ENCODE results near the gene ROGDI.
A peak's percentile ranks its signal among the peaks of the same experiment; 100 is the strongest.

ROGDI gene, protein sequence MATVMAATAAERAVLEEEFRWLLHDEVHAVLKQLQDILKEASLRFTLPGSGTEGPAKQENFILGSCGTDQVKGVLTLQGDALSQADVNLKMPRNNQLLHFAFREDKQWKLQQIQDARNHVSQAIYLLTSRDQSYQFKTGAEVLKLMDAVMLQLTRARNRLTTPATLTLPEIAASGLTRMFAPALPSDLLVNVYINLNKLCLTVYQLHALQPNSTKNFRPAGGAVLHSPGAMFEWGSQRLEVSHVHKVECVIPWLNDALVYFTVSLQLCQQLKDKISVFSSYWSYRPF

DNA sequence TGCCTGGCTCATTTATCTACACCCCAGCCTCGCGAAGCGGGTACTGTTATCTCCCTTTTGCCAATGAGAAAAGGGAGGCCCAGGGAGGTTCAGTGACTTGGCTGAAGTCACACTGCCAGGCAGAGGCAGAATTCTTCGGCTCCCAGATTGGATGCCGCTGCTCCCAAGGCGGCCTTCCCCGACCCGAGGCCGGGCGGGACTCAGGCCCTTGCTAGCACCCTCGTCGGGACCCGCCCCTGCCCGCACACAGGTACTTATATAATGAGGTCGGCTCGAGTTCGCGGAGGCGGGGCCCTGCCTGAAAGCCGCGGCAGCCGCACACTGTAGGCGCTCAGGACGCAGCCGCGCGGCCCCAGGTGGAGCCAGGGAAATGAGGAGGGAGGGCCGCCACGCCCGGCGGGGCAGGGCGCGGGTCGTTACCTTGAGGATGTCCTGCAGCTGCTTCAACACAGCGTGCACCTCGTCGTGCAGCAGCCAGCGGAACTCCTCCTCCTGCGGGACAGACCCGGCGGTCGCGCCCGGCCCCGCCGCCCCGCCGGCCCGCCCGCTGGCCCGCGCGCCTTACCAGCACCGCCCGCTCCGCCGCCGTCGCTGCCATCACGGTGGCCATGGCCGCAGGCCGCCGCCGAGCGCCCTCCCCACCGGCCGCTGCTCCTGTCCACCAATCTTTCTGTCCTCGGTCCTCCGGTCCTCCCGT lies at the start of gene ROGDI:
TSS of gene ROGDI (minus strand) at position 672 of the 697 bp plus-strand sequence. CDS start at position 610, 62 bp downstream.
- DNase-seq, result peak; percentile 89 to 90

DNA sequence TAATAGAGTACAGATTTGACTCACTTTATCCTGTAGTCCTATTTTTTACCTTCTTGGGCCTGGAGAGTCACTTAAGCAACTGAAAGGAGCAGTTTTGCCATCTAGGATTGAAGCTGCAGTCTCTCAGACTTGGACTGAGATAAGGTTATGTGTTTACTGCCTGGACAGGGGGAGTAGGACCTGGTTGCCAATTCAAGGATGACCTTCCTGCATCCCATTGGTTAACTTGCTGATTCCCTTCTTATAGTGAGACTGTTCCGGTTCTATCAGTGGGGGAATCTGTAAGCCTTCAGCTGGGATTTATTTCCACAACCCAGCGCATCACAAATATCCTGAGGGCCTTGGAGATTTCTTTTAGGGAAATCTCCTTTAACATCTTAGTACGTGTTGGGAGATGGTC lies 47.8 kb upstream of the ROGDI start:
- no peak for DNase-seq

DNA sequence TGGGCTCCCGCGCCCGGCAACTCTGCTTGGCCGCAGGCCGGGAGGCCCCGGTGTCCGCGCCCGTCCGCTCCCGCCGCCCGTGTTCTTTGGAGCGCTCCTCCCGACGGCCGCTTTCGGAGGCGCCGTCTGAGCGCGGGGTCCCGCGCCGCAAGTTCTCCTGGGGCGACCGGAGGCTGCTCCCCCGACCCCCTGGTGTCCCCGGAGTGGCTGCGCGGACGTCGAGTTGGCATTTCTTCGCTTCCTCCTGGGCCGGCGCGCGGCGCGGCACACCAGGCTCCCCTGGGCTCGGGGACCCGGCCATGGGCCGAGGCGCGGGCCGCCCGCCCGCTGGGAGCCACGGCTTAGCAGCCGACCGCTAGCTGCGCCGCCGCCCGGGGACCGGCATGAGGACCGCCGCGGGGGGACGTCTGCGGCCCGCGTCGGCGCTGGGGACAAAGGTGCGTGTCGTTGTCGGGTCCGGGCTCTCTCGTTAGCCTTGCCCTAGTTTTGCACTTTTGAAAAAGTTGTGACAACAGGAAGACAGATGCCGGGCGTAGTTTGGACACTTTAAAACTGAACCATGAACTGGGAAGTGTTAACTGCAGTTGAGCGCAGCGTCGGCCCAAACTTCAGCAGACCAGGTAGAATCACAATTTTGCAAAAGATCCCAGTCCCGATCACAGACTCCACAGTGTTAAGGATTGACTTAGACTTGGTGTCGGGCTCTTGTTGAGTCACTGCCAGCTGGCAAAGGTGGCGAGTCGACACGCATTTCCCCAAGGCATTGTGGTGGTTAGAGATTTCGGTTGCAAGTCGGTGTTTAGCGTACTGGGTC lies 45.5 kb upstream of the ROGDI start:
- peak; percentile 37 to 47 for DNase-seq

DNA sequence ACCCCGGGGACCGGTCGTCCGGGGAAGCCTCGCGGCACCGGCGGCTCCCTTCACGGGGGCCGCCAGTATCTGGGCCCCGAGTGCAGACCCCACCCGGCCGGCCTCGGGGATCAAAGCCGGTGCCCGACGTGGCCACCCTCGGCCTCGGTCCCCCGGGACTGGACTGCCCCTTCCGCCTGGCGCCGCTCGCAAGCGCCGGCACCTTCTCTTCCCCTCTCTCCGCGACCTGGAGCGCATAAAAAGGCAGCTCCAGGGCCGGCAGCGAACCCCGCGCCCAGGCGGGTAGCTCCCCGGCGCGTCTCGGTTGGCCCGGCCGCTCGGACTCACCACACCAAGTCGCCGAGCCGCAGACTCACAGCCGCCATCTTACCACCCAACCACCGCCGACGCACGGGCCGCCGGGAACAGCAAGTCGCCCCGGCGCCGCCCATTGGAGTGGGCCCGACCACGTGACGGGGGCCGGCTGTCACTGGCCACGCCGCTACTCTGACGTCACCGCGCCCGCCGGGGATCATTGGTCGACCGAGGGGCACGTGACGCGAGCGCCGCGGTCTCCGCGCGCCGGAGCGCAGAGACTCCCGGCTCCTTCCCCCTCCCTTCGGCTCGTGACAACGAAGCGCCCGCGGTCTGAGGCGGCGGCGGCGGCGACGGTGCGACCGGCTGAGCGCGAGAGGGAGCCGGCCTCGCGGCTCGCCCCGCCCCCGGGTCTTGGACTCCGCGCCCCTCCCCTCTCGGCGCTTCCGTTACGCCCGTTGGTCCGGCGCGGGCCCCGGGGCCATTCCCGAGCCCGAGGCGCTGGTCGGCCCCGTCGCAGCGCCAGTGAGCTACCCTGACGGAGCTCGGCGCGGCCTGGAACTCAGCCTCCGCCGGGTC lies 44.7 kb upstream of the ROGDI start, which contains the start of the genes GLYR1 and UBN1:
TSS of gene GLYR1 (minus strand) at position 388 of the 873 bp plus-strand sequence. CDS start at position 365, 23 bp downstream.
TSS of gene UBN1 (plus strand) at position 581 of the 873 bp plus-strand sequence. CDS start 5,437 bp downstream, outside the sequence.
- peak; percentile 98 to 99 for DNase-seq

DNA sequence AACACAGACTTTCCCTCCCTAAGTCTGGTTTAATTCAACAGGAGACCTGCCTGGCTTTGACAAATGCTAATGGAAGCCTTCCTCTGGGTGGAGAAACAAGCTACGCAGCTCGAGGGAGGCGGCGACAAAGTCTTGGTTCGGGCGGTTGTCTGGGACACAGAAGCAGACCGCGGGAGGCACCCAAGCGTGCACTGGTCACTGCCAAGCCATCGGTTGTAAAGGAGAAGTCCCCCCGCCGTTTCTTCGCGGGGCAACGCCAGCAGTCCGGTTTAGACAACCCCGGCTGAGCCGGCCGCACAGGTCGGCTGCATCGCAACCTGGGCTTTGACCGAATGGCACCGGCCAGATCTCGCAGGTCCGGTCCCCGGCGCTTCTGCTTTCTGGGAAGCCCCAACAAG lies 44.1 kb upstream of the ROGDI start:
- DNase-seq, result peak; percentile 28 to 44

DNA sequence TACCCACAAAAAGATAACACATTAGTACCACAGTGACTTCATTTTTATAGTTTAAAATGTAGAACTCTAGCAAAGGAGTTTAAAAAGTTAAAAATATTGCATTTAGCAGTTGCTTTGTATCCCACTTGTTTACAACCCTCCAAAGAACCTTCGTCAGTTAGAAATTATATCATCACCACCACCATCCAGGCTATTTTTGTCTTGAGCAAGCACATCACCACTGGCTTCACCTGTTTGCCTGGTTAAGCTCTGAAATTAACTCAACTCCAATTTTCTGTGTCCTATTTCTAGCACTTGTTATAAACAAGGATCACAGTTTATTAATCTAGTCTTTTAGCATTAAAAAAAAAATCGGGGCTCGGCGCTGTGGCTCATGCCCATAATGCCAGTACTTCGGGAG lies 38.6 kb upstream of the ROGDI start:
- DNase-seq, result no peak

DNA sequence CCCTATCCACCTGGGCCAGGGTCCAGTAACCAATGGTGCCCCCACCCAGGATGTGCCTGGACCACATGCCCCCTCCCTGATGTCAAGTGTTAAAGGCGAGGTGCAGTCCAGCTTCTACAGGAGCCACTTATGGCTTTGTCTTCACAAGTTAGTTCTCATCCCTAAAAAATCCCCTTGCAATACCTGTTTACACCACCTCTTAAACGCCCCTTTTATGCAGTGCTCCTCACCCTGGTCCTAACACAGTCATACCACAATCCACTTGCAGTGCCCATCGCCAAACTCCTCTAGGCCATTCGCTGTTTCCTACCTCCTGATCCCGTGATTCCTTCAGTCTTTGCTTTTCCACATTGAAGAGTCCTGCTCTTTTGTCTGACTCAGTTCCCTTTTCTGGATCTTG lies 37.5 kb upstream of the ROGDI start:
- DNase-seq, result no peak

DNA sequence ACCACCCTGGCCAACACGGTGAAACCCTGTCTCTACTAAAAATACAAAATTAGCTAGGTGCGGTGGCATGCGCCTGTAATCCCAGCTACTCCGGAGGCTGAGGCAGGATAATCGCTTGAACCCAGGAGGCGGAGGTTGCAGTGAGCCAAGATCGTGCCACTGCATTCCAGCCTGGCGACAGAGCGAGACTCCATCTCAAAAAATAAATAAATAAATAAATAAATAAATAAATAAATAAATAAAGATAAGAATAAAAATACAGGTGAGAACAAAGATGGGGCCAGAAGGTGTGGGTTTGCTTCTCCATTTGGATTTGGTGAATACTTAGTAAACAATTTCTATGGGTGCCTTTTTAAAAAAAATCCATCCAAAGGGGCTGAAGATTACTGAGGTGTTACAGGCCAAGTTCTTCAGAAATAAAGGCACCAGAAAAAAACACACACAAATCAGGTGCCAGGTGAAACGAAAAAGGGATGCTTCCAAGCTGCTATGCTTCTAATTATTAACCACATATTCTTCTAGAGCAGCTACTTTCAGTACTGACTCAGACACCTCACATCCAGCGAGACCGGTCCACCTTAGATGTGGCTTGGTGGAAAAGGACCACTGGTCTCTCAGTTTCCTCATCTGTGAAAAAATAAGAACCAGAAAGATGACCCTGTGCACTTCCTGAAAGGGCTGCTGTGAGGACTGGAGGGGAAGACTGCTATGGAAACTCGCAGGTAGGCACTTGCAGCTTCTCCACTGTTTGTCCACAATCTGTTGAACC lies 35.5 kb upstream of the ROGDI start:
- no peak for DNase-seq

DNA sequence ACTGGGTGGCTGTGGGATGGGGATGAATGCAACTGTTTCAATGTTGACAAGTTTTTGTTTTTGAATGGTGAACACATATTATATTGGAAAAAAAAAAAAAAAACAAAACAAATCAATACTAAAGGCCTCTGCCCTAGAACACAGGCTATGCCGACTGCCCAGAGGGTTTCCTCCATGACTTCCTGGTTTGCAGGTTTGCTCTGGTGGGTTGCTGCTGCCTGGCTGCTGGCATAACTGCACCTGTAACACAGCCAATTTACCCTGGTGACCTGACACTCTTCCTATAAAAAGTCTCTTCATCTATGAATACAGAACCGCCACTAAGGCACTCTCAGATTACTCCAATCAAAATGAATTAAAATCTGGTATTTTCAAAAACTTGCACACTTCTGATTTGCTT lies 34.3 kb upstream of the ROGDI start:
- no peak for DNase-seq

DNA sequence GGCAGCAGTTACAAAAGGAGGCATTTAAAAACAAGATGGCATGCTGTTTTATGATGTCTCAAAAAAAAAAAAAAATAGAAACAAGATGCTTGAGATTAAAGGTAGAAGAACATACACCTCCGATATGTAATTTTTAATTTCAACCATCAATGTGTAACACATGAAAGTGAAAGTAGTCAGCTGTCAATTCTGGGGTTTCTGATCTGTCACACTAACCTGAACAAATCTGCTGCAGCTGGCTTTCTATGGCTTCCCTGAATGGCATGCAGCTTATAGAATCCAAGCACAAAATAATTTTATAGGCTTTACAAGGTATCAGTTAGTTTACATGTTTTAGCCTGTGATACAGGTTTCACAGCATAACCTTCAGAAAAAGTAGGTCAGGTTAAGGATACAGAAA lies 31.2 kb upstream of the ROGDI start:
- DNase-seq, result no peak

DNA sequence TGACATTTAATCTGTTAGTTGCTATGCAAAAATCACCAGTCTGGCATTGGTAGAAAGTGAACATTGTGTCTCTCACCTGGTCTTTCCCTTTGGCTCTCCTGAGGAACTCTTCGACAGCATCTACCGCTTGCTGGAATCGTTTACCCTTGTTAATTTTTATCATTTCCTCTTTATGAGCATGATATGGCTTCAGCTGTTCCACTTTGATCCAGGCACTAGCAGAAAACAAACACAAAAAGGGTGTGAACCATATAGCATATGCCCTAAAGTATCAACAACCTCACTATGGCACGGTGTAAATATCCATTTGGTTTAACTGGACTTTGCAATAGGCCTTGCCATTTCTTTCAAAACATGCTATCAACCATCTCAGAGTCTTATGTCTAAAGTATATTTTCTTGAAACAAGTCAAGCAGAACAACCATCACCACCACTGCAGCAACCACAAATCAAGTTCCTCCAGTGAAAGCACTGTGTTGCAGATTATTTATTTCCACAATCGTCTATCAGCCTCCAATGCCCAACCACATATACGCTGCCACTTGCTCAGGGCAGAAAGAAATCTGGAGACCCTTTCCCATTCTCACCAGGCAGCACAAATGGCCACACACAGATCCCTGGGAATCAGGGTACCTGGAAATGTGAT lies 30.4 kb upstream of the ROGDI start:
- DNase-seq, result no peak

DNA sequence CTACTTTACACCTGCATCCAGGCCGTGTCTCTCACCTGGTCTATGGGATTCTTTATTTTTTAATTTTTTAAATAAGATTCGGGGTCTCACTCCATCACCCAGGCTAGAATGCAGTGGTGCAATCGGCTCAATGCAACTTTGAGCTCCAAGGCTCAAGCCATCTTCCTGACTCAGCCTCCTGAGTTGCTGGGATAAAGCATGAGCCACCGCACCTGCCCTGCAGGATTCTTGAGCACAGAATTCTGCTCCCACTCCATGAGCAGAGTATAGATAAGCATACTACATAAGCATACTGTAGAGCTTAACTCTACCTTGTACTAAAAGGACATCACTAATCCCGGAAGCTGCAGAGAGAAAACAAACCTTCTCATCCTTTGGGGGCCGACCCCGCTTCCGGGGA lies 29.2 kb upstream of the ROGDI start:
- DNase-seq, result no peak

DNA sequence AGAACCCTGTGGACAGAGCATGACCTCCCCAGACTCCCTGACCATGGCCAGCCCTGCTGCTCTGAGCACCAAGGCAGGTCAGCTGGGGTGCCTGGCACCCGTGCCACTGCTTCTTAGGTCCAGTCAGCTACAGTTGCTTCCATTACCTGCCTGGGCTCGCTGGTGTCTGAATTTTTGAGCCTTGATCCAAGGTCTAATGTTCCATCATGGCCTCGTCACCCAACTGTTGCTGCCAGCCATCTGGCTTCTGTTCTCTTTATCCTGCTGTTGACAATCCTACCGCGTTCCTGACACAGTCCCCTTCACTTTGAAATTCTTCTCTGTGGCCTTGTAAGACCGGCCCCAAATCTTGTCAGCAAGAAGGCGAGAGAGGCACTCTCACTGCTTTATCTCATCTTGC lies 28.0 kb upstream of the ROGDI start:
- DNase-seq, result no peak

DNA sequence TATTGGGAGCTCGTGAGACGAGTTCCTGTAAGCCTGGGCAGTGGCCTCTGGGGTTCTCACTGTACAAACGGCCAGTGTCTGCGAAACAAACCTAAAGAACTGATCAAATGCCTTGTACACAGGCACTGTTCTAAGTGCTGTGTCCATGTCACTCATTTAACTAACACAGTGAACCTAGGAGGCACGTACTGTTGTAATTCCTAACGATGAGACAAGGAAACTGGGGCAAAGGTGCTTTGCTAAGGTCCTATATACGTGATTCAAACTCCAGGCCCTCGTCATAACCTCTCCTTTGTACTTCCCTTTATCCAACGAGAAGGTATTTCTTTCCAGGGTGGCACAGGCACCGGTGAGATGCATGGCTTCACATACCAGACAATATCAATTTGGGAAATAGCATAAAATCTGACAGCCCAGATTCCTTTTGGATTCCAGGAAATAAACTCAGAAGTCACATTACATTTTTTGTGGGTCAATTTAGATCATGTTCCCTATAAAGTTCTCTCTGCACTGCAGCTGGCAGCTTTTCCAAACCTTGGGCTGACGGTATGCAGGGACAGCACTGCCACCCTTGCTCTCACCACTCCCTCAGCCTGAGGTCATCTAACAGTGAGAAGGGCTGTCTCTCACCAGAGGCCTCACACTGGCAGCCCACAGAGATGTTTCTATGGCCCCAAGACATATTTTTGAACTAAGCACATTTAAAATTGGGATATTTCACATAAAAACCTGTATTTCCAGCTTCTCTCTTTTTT lies 26.3 kb upstream of the ROGDI start:
- DNase-seq, result no peak

DNA sequence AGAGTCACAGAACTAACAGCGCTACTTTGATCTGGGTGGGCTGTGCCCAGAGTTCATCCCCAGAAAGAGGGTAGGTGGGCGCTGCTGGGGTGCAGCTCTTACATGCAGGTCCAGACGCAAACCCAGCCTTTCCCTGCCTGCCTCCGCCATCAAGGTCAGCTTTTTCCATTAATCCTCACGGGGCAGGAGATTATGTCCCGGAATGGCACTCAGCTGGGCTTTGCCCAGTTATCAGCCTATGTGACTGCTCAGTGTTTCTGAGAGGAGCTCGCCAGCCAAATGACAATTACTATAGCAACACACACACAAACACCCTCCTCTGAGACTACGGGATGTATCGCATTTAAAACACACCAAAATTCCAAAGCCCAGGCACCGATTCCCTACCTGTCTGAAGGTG lies 24.5 kb upstream of the ROGDI start:
- no peak for DNase-seq

DNA sequence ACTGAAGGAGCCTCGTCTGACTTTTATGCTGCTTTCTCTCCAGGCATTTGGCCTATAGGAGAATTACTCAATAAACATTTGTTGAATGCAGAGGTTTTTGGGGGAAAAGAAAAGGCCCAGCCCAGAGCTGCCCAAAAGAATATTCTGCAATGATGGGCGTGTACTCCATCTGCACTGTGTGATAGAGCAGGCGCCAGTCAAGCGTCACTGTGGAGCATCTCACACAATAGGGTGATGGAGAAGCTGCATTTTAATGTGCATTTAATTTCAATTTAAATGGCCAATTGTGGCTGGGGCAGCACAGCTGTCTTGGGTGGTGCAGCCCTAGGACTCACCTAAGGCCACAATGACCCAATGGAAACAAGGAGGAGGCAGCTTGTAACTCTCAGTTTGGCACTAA lies 24.1 kb upstream of the ROGDI start:
- no peak for DNase-seq

DNA sequence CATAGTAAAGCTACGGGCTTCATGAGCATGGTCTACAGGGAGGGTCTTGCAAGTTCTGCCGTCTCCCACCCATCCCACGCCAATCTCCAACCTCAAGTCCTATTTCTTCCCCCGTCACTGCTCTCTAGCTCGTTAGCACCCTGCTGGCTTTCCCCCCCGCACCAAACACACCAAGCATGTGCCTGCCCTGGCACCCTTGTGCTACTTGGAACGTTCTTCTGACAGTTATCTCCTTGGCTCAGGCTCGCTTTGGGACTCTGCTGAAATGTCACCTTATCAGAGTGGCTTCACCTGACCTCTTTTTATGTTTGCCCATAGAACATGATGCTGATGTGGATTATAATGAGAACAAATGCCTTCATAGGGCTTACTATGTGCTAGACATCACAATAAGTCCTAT lies 22.8 kb upstream of the ROGDI start:
- no peak for DNase-seq

DNA sequence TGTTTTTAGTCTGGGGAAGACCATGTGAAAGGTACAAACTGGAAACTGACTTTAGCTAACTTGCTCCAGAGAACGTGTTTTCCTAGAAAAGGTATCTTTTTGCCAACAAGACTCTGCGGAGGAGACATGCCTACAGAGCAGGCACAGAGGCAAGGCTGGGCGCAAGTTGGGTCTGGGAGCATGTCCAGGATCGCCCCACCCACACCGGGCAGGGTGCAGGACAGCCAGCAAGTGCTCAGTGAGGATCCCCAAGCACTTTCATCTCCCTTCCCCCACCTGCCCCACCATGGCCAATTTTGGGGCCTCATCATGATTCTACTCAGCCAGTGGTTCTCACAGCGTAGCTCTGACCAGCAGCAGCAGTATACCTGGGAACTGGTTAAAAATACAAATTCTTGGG lies 18.2 kb upstream of the ROGDI start:
- no peak for DNase-seq

DNA sequence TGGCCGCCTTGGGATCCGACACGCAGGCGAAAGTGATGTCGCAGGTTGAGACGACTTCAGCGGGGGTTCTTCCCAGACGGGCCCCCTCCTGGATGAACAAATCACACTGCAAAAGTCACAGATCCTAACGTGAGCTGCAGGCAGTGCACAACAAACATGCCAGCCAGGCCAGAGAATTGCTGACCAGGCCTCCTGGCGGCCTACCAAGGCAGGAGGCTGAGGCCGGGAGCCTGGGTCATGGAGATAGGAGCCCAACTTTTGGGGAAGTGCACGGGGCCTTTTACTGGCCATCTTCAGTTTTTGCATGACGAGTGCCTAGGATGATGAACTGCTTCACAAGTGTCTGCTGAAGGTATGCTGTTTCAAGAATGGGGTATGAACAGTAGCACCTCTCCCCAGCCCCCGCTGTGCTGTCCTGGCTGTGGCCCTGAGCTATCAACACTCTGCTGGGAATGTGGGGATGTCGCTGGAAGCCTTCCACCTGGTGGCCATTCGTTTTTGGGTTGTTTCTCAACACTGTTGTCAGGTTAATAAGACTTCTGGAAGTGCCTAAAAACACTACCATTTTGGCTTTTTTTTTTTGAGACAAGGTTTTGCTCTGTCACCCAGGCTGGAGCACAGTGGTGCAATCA lies 12.2 kb upstream of the ROGDI start:
- no peak for DNase-seq

DNA sequence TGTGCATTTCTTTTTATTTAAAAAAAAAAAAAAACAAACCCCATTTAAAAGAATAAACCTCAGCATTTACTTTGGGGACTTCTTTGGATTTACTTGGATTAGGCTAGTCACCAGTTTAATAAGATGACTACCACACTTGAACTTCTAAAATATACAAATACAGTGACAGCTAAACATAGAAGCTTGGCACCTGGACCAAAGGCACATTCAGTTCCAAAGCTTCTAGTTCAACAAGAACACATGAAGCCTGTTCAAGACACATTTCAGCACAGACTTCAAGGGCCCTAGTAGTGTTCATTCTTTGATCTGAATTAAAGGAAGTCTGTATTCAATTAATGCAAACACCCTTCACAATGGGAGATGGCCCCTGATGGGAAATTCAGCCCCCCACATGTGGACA lies 11.6 kb upstream of the ROGDI start:
- no peak for DNase-seq
